Cardiac muscle cell (in vitro differentiated cells and primary cell): ENCODE results near the gene LEMD2. TPM values are rescaled to one million over a fixed set of nuclear protein-coding genes. Genes with fewer than 3 reads are reported as not detected.

Source experiments
- DNase-seq, 2 donors: peaks; one replicate each; pipeline versions ENCODE4 v3.0.0 to v3.0.0-alpha.2; 2010 to 2017; ENCODE audit warnings: low read depth in 1 of 2, low spot score in 1 of 2
- H3K27ac ChIP-seq: fragments of 200-600 bp; sonication (generic); 2 replicates; pipeline ENCODE4 v1.5.1; 2016
- H3K27me3 ChIP-seq: fragments of 200-600 bp; sonication (generic); 2 replicates; pipeline ENCODE4 v1.6.0; 2016; ENCODE audit warnings: control low read depth
- H3K36me3 ChIP-seq: fragments of 200-600 bp; sonication (generic); 2 replicates; pipeline ENCODE4 v1.5.1; 2016; ENCODE audit warnings: control low read depth
- H3K4me1 ChIP-seq: fragments of 200-600 bp; sonication (generic); 2 replicates; pipeline ENCODE4 v1.8.1; 2017; ENCODE audit warnings: low read depth, mild to moderate bottlenecking, mixed run types
- H3K4me3 ChIP-seq: fragments of 200-600 bp; sonication (generic); 2 replicates; pipeline ENCODE4 v1.5.1; 2016; ENCODE audit warnings: mild to moderate bottlenecking
- H3K9me3 ChIP-seq: fragments of 200-600 bp; sonication (generic); 2 replicates; pipeline ENCODE4 v1.5.1; 2017; ENCODE audit warnings: low read depth, mild to moderate bottlenecking, control low read depth
- polyA plus RNA-seq: library from polyadenylated mRNA; unstranded; fragments of >200 nt; fragmentation: Nextera tagmentation; extraction: Ambion mirVana; gene quantifications from 2 replicates; pipeline ENCODE4 v1.2.1, GENCODE V29; 2016
- total RNA-seq: library from RNA; depleted of rRNA; stranded (reverse); fragments of >200 nt; gene quantifications from 2 replicates; pipeline ENCODE4 v1.2.3, GENCODE V29; 2016
- TF ChIP-seq, protein P1 (sequence below): IDR thresholded peaks from 2 replicates; pipeline ENCODE4 v1.5.1; 2012; ENCODE audit warnings: low read depth, mild to moderate bottlenecking, low read length

The LEMD2 gene
- total and polyA plus RNA-seq, 2 experiments from 2014 or later, result 65.4 to 78.2 TPM

DNA sequence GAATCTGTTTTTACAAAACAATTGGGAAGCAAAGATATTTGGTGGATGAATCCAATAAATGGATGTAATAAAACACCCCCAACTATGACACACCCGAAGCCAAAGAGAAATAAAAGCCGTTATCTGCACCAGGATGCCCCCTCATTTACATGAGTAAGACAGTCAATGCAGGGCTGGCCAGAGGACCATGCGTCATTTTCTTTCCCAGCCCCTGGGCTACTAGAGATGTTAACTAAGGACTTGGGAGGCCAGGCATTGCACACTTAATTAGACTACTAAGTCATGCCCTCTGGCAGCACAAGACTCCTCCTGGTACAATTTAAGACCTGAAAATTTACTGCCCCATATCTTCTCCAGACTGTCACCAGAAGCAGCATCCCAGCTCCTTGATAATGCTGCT is 3.2 kb downstream of the LEMD2 start:
- TF ChIP-seq, protein P1, sequence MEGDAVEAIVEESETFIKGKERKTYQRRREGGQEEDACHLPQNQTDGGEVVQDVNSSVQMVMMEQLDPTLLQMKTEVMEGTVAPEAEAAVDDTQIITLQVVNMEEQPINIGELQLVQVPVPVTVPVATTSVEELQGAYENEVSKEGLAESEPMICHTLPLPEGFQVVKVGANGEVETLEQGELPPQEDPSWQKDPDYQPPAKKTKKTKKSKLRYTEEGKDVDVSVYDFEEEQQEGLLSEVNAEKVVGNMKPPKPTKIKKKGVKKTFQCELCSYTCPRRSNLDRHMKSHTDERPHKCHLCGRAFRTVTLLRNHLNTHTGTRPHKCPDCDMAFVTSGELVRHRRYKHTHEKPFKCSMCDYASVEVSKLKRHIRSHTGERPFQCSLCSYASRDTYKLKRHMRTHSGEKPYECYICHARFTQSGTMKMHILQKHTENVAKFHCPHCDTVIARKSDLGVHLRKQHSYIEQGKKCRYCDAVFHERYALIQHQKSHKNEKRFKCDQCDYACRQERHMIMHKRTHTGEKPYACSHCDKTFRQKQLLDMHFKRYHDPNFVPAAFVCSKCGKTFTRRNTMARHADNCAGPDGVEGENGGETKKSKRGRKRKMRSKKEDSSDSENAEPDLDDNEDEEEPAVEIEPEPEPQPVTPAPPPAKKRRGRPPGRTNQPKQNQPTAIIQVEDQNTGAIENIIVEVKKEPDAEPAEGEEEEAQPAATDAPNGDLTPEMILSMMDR, result no peak
- Histone ChIP-seq H3K4me3 (no peak overlapping the region), H3K36me3 (peaks cover 17% of the 10 kb centered on the region), H3K4me1 (peaks cover 22% of the 10 kb centered on the region), H3K27ac (no peak overlapping the region), H3K9me3 (no peaks in the 10 kb centered on the region), H3K27me3 (no peaks in the 10 kb centered on the region)
- peak in 1 of 2 donors; percentile 38 for DNase-seq

DNA sequence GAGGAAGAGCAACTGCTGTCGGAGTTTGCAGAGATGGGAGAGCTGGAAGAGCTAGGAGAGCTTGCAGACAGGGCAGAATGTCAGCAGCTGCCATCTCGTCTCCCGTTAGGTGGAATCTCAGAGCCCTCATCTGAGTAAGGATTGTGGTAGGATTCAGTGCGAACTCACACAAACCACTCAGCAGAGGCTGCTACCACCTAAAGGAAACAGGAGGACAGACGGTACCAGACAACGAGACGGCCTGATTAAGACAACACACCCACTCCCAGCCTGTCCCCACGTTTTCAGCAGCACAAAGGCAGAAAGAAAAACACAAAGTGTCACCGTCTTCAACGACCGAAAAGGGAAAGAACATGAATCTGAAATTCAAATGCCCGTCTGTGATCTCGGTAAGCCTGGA is 4.1 kb downstream of the LEMD2 start:
- no peak overlapping the region for H3K4me3 ChIP-seq
- H3K9me3 ChIP-seq, result no peaks in the 10 kb centered on the region
- TF ChIP-seq, protein P1, result no peak
- no peaks in the 10 kb centered on the region for H3K27me3 ChIP-seq
- H3K27ac ChIP-seq, result no peak overlapping the region
- peaks cover 17% of the 10 kb centered on the region for H3K36me3 ChIP-seq
- peaks cover 22% of the 10 kb centered on the region for H3K4me1 ChIP-seq
- DNase-seq, result no peak

DNA sequence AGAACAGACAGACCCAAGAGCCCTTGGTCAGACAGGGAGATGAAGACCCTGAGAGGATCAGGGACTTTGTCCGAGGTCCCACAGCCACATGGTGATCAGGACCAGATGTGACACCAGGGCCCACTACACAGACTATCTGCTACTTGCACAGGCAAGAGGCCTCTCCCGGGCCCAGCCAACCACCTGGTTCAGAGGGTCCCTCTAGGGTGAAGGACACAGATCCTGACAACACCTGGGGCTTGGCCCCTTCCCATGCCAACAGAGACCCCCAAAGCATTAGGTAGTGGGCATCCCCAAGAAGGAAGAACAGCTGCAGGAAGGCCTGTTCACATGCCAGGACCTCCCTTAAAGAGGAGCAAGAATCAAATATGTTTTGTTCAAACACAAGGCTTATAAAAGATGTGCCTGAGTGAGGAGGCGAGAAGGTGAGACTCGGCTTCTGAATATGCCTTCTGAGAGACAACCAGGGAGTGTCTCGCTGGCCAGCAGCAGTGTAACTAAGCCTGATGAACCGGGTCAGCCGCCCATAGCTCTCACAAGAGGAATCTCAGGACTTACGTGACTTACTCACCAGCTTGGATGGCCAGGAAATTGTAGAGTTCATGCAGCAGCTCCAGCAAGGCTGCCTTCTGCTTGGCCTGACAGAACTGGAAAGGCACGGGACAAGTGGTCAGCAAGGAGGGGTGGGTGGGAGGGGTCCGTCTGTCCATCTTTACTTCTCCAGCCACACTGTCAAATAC is 5.0 kb downstream of the LEMD2 start:
- H3K9me3 ChIP-seq, result no peaks in the 10 kb centered on the region
- peaks cover 24% of the 10 kb centered on the region for H3K36me3 ChIP-seq
- H3K4me3 ChIP-seq, result no peak overlapping the region
- no peak for DNase-seq
- peaks cover 19% of the 10 kb centered on the region for H3K4me1 ChIP-seq
- no peak overlapping the region for H3K27ac ChIP-seq
- TF ChIP-seq, protein P1, result no peak
- H3K27me3 ChIP-seq, result no peaks in the 10 kb centered on the region

DNA sequence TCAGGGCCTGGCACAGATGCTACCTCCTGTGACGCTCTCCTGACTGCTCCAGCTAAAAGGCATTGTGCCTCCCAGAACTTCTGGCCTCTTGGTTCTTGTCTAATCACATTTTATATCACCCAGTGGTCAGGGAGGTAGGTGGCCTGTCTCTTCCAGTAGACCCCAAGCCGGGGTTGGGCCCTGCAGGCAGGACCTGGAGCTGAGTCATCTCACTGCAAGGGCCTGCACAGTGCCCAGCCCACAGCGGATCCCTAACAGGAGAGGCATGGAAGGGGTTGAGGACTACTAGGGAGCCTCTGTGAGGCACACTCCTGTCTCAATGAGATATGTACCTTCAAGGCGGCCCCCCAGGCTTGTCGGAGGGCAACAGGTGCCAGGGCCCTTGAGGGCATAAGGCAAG is 6.4 kb downstream of the LEMD2 start:
- no peak overlapping the region for H3K27ac ChIP-seq

DNA sequence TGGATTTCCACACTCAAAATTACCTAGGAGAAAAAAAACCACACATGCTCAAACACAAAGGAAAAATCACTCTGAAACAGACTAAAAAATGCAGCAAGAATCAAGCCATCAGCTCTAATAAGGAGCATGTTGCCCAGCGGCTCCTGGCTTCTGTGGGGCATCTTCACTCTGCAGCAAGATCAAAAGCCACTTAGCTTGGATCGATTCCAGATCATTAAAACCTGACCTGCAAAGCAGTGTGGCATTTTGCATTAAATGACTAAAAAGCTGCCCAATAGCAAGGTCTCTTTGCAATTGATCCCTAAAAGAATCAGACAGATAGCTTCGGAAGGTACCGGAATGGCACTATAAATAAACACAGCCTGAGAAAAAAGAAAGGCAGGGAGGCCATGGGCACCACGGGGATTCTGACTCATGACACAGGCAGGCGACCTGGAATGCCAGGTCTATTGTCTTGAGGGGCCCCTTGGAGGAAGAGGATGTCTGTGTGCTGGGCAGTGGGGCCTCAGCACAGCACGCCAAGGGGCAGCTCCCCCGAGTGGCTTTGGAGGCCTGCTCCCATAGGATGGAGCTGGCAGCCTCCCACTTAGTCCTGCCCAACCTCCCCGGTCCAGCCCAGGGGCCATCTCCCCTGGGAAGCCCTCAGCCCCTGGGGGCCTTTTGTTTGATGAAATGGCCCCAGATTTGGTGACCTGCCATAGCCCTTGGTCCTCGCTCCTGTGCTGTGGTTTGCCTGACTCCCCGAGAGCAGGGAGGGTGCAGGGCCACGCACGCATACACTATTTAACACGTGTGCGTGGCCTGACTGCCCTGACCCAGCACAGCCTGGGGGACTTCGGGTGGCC is 7.6 kb downstream of the LEMD2 start:
- peaks cover 50% of the 10 kb centered on the region for H3K36me3 ChIP-seq
- H3K27me3 ChIP-seq, result no peaks in the 10 kb centered on the region
- peak in 1 of 2 donors; percentile 61 for DNase-seq
- no peak overlapping the region for H3K4me3 ChIP-seq
- peak overlapping the region; percentile 47 for H3K27ac ChIP-seq
- TF ChIP-seq, protein P1, result no peak
- H3K4me1 ChIP-seq, result peaks cover 11% of the 10 kb centered on the region
- no peaks in the 10 kb centered on the region for H3K9me3 ChIP-seq

More for the DNA sequence above, 6.4 kb downstream of the LEMD2 start:
- Histone ChIP-seq H3K4me3 (no peak overlapping the region), H3K4me1 (peaks cover 15% of the 10 kb centered on the region), H3K9me3 (no peaks in the 10 kb centered on the region), H3K36me3 (peaks cover 38% of the 10 kb centered on the region), H3K27me3 (no peaks in the 10 kb centered on the region)
- DNase-seq, result no peak
- TF ChIP-seq, protein P1, result no peak
